CD14-positive monocyte (primary cell): Measurements from ENCODE around the gene ALAD. TPM values are rescaled to one million over a fixed set of nuclear protein-coding genes. Genes with fewer than 3 reads are reported as not detected.

Experiments
- DNase-seq, 3 donors: peaks; one replicate each; pipeline ENCODE4 v3.0.0-alpha.2; 2011 to 2022
- H2AFZ ChIP-seq: 2 replicates; pipeline ENCODE4 v1.6.0; 2012; ENCODE audit warnings: mild to moderate bottlenecking, low read depth, low read length, inconsistent platforms; ENCODE audit not compliant: insufficient read depth, poor library complexity, severe bottlenecking
- H3K27ac ChIP-seq, 2 donors: 1 replicate in 1 of 2; 2 replicates in 1 of 2; pipeline ENCODE4 v1.5.1; 2012 to 2013; ENCODE audit warnings: low read length in 2 of 2, control low read depth in 1 of 2, inconsistent platforms in 1 of 2, low read depth in 1 of 2, mild to moderate bottlenecking in 1 of 2
- H3K27me3 ChIP-seq, 2 donors: one replicate each; pipeline versions ENCODE4 v1.6.0 to v1.6.1; 2011 to 2013; ENCODE audit warnings: low read length in 2 of 2; ENCODE audit not compliant: control insufficient read depth in 2 of 2, insufficient read depth in 2 of 2
- H3K36me3 ChIP-seq, 2 donors: replicated peaks in 1 of 2; 1 replicate in 1 of 2; 2 replicates in 1 of 2; pipeline versions ENCODE4 v1.5.1 to v1.6.1; 2012 to 2013; ENCODE audit warnings: low read length in 2 of 2, control low read depth in 1 of 2, inconsistent platforms in 1 of 2, mild to moderate bottlenecking in 1 of 2; ENCODE audit not compliant: insufficient read depth in 2 of 2, control insufficient read depth in 1 of 2
- H3K4me1 ChIP-seq, 2 donors: 1 replicate in 1 of 2; 2 replicates in 1 of 2; pipeline versions ENCODE4 v1.5.1 to v1.6.1; 2012 to 2013; ENCODE audit warnings: low read length in 2 of 2, control low read depth in 1 of 2, inconsistent platforms in 1 of 2, mild to moderate bottlenecking in 1 of 2, moderate library complexity in 1 of 2; ENCODE audit not compliant: insufficient read depth in 2 of 2, control insufficient read depth in 1 of 2
- H3K4me2 ChIP-seq: replicated peaks from 2 replicates; pipeline ENCODE3; 2012; ENCODE audit warnings: low read length, moderate library complexity, mild to moderate bottlenecking; ENCODE audit not compliant: poor library complexity, severe bottlenecking; ENCODE audit errors: extremely low read depth
- H3K4me3 ChIP-seq, 3 experiments: fragments of 200-600 bp in 1 of 3; sonication (generic) in 1 of 3; replicated peaks in 1 of 3; 1 replicate in 2 of 3; 2 replicates in 1 of 3; pipeline ENCODE4 v1.5.1; 2011 to 2013; ENCODE audit warnings: low read length in 3 of 3, mild to moderate bottlenecking in 3 of 3, control low read depth in 2 of 3, low read depth in 2 of 3, inconsistent platforms in 1 of 3, moderate library complexity in 1 of 3
- H3K79me2 ChIP-seq: 2 replicates; pipeline ENCODE4 v1.6.0; 2012; ENCODE audit warnings: mild to moderate bottlenecking, control low read depth, inconsistent platforms, low read length, moderate library complexity; ENCODE audit not compliant: insufficient read depth
- H3K9ac ChIP-seq: 2 replicates; pipeline ENCODE4 v1.6.0; 2017; ENCODE audit warnings: low read length, mild to moderate bottlenecking; ENCODE audit not compliant: insufficient read depth, poor library complexity, severe bottlenecking
- H3K9me3 ChIP-seq, 2 donors: replicated peaks in 1 of 2; 1 replicate in 1 of 2; 2 replicates in 1 of 2; pipeline versions ENCODE4 v1.5.1 to v1.6.1; 2012 to 2013; ENCODE audit warnings: low read length in 2 of 2, control low read depth in 1 of 2; ENCODE audit not compliant: control insufficient read depth in 1 of 2, insufficient read depth in 1 of 2
- H4K20me1 ChIP-seq: 2 replicates; pipeline ENCODE4 v1.6.0; 2012; ENCODE audit warnings: mild to moderate bottlenecking, low read length, control low read depth, moderate library complexity; ENCODE audit not compliant: insufficient read depth
- H3K27ac Mint-ChIP-seq, 7 donors: one replicate each; pipeline ENCODE4 v1.8.0; 2020; ENCODE audit warnings: mild to moderate bottlenecking in 7 of 7, mixed read lengths in 7 of 7, moderate library complexity in 6 of 7, inconsistent platforms in 2 of 7
- H3K27me3 Mint-ChIP-seq, 3 donors: one replicate each; pipeline ENCODE4 v1.8.0; 2021 to 2022; ENCODE audit warnings: low read depth in 3 of 3, mild to moderate bottlenecking in 3 of 3, mixed read lengths in 3 of 3, moderate library complexity in 3 of 3, inconsistent platforms in 1 of 3
- H3K36me3 Mint-ChIP-seq, 2 donors: one replicate each; pipeline ENCODE4 v1.8.0; 2020; ENCODE audit warnings: mixed read lengths in 2 of 2, inconsistent platforms in 1 of 2, mild to moderate bottlenecking in 1 of 2
- H3K4me1 Mint-ChIP-seq: one replicate; pipeline ENCODE4 v1.8.0; 2020; ENCODE audit warnings: mild to moderate bottlenecking, mixed read lengths
- H3K4me3 Mint-ChIP-seq, 2 donors: one replicate each; pipeline ENCODE4 v1.8.0; 2020; ENCODE audit warnings: mild to moderate bottlenecking in 2 of 2, mixed read lengths in 2 of 2, moderate library complexity in 1 of 2
- H3K9me3 Mint-ChIP-seq, 7 donors: one replicate each; pipeline ENCODE4 v1.8.0; 2020 to 2022; ENCODE audit warnings: mixed read lengths in 7 of 7, mild to moderate bottlenecking in 6 of 7, moderate library complexity in 6 of 7, inconsistent platforms in 2 of 7
- WGBS: methylation state at CpG from one replicate; pipeline ENCODE4 v1.1.5; 2013; ENCODE audit warnings: missing lambda C conversion rate; ENCODE audit not compliant: insufficient coverage; 5-methylcytosine and 5-hydroxymethylcytosine counted together
- intact Hi-C, 2 donors: fragments of 100-400 bp; cut with micrococcal nuclease; formaldehyde crosslinking; loops; one replicate each; pipeline versions ENCODE4 v1.15.0 to v1.15.1; 2023
- polyA plus RNA-seq, 3 donors: library from polyadenylated mRNA; depleted of rRNA in 1 of 3; unstranded in 2 of 3; stranded (reverse) in 1 of 3; fragments of 300-500 nt in 2 of 3; fragments of >200 nt in 1 of 3; fragmentation: Illumina TruSeq in 2 of 3; gene quantifications; 1 replicate in 2 of 3; 2 replicates in 1 of 3; pipeline ENCODE4 v1.2.3, GENCODE V29; 2012 to 2021
- TF ChIP-seq, protein P1 (sequence below): fragments of 200-600 bp; IDR thresholded peaks from one replicate; pipeline ENCODE4 v1.8.0; 2022; ENCODE audit warnings: antibody characterized with exemption, mild to moderate bottlenecking

Gene ALAD
- polyA plus RNA-seq, 3 donors = 17.1 to 24.6 (median 20.9) TPM

DNA sequence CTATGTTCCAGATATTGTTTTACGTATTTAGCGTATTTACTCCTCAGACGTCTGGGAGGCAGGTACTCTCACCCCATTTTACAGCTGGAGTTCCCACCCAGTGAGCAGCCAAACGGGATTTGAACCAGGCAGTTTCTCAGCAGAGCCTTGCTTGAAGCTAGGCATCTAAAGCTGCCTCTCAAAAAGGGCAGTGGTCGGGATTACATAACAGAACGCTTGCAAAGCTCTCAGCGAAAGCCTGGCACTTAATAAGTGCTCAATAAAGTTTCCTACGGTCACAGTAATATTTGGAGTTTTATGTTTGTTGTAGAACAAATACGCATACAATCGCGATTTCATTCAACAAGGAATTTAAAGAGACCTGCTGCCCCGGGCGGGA lies 52.0 kb downstream of the ALAD start:
- H3K27ac Mint-ChIP-seq = no peak overlapping the region
- no peaks in the 10 kb centered on the region for H3K36me3 ChIP-seq
- no peaks in the 10 kb centered on the region for H4K20me1 ChIP-seq
- no peaks in the 10 kb centered on the region for H3K9me3 ChIP-seq
- H3K27ac ChIP-seq = no peak overlapping the region
- H3K4me1 ChIP-seq = peaks cover 19 to 21% of the 10 kb centered on the region in 2 donors
- TF ChIP-seq, protein P1, sequence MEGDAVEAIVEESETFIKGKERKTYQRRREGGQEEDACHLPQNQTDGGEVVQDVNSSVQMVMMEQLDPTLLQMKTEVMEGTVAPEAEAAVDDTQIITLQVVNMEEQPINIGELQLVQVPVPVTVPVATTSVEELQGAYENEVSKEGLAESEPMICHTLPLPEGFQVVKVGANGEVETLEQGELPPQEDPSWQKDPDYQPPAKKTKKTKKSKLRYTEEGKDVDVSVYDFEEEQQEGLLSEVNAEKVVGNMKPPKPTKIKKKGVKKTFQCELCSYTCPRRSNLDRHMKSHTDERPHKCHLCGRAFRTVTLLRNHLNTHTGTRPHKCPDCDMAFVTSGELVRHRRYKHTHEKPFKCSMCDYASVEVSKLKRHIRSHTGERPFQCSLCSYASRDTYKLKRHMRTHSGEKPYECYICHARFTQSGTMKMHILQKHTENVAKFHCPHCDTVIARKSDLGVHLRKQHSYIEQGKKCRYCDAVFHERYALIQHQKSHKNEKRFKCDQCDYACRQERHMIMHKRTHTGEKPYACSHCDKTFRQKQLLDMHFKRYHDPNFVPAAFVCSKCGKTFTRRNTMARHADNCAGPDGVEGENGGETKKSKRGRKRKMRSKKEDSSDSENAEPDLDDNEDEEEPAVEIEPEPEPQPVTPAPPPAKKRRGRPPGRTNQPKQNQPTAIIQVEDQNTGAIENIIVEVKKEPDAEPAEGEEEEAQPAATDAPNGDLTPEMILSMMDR = no peak
- H2AFZ ChIP-seq = peak overlapping the region; percentile 85
- no peak for DNase-seq
- peak overlapping the region; percentile 53 for H3K9ac ChIP-seq
- WGBS = 30% methylated on average over 9 of the region's 13 CpGs
- H3K27me3 Mint-ChIP-seq = peaks cover 8 to 14% (median 12%) of the 10 kb centered on the region in 3 donors
- peak overlapping the region; percentile 93 for H3K4me2 ChIP-seq
- peak overlapping the region; percentile 72 to 86 for H3K4me3 Mint-ChIP-seq
- H3K4me1 Mint-ChIP-seq = peaks cover 30% of the 10 kb centered on the region
- no peaks in the 10 kb centered on the region for H3K79me2 ChIP-seq
- intact Hi-C loops = loop anchor here in 1 of 2 donors (10.0 kb wide), 1 partner anchor 56 kb away; the partner anchor contains the start of gene ALAD
- H3K4me3 ChIP-seq = peak overlapping the region in 1 of 3 experiments; percentile 80
- peaks cover 0 to 3% of the 10 kb centered on the region in 2 donors for H3K27me3 ChIP-seq
- H3K9me3 Mint-ChIP-seq = no peaks in the 10 kb centered on the region
- H3K36me3 Mint-ChIP-seq = no peaks in the 10 kb centered on the region

DNA sequence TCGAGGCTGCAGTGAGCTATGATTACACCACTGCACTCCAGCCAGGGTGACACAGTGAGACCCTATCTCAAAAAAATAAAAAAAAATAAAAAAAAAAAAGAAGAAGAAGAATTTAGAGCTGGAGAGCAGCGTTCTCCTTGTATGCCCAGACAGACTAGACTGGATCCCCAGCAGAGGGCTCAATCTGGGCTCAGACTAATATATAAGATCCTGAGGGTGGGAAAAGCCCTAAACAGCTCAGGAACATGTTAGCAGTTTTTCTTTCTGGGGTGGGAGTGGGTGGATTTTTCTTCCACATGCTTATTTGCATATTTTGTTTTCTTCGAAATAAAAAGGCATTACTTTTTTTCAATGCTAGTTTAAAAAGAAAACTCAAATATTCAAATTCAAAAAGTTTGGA lies 52.6 kb downstream of the ALAD start:
- Histone ChIP-seq H3K4me1 (peaks cover 19 to 21% of the 10 kb centered on the region in 2 donors), H3K79me2 (no peaks in the 10 kb centered on the region), H3K27ac (no peak overlapping the region), H3K9ac (no peak overlapping the region), H3K4me3 (no peak overlapping the region), H2AFZ (no peak overlapping the region), H4K20me1 (no peaks in the 10 kb centered on the region), H3K27me3 (peaks cover 0 to 3% of the 10 kb centered on the region in 2 donors), H3K36me3 (no peaks in the 10 kb centered on the region), H3K4me2 (no peak overlapping the region), H3K9me3 (no peaks in the 10 kb centered on the region)
- TF ChIP-seq, protein P1 = no peak
- Mint-ChIP-seq H3K36me3 (no peaks in the 10 kb centered on the region), H3K9me3 (no peaks in the 10 kb centered on the region), H3K4me1 (peaks cover 35% of the 10 kb centered on the region), H3K4me3 (no peak overlapping the region), H3K27ac (no peak overlapping the region), H3K27me3 (peaks cover 8 to 14% (median 12%) of the 10 kb centered on the region in 3 donors)
- intact Hi-C loops = loop anchor here in 1 of 2 donors (10.0 kb wide), 1 partner anchor 56 kb away; the partner anchor contains the start of gene ALAD
- no CpG with 5 or more reads among the region's 3 CpGs for WGBS
- DNase-seq = no peak
